ENCODE results near the gene HJV.
"Not testable (repeated sequence)": the region's sequence is repeated elsewhere in the genome, so short reads cannot be mapped to it uniquely, and the experiment has no call there.

HJV gene

GRCh38 chr1:146021622-146022402, at the start of gene HJV:
TSS of gene HJV (minus strand) at chr1:146021735. CDS start at chr1:146020231, 1,504 bp downstream.
- no peak for DNase-seq

- DNase-seq: not testable (repeated sequence)
Measured at GRCh38 chr1:146059148-146059547, 37.6 kb upstream of the HJV start.

GRCh38 chr1:146051852-146052676, 30.5 kb upstream of the HJV start:
- DNase-seq: peak; percentile 100

- DNase-seq: no peak
Measured at GRCh38 chr1:146051452-146051851, 29.9 kb upstream of the HJV start.

- not testable (repeated sequence) for DNase-seq
Measured at GRCh38 chr1:146050652-146050963, 29.1 kb upstream of the HJV start.

- DNase-seq: not testable (repeated sequence)
Measured at GRCh38 chr1:146049866-146050651, 28.5 kb upstream of the HJV start.

- DNase-seq: no peak
Measured at GRCh38 chr1:146049436-146049835, 27.9 kb upstream of the HJV start.

GRCh38 chr1:146048514-146049115, 27.1 kb upstream of the HJV start:
- DNase-seq: not testable (repeated sequence)

GRCh38 chr1:146046664-146047063, 25.1 kb upstream of the HJV start:
- no peak for DNase-seq

GRCh38 chr1:146039844-146040194, 18.3 kb upstream of the HJV start:
- no peak for DNase-seq

GRCh38 chr1:146036965-146037646, 15.6 kb upstream of the HJV start:
- DNase-seq: peak; percentile 98

- peak; percentile 98 for DNase-seq
Measured at GRCh38 chr1:146036241-146036964, 14.9 kb upstream of the HJV start.

GRCh38 chr1:146035048-146035423, 13.5 kb upstream of the HJV start:
- DNase-seq: no peak

- DNase-seq: peak; percentile 88
Measured at GRCh38 chr1:146032631-146033219, 11.2 kb upstream of the HJV start.

- DNase-seq: no peak
Measured at GRCh38 chr1:146031476-146031875, 9.9 kb upstream of the HJV start.

GRCh38 chr1:146029117-146029516, 7.6 kb upstream of the HJV start:
- no peak for DNase-seq

GRCh38 chr1:146026650-146027049, 5.1 kb upstream of the HJV start:
- not testable (repeated sequence) for DNase-seq

GRCh38 chr1:146025787-146026495, 4.4 kb upstream of the HJV start:
- DNase-seq: not testable (repeated sequence)

GRCh38 chr1:146022403-146023127, 1.0 kb upstream of the HJV start:
- no peak for DNase-seq

- DNase-seq: no peak
Measured at GRCh38 chr1:146021050-146021445, 487 bp downstream of the HJV start.
